GM23338 (cell line): Measurements from ENCODE around the gene SYVN1. TPM values are rescaled to one million over a fixed set of nuclear protein-coding genes. Genes with fewer than 3 reads are reported as not detected.

ENCODE experiments used
- ATAC-seq: fragments of 200-7000 bp; cut with Tn5 transposase; 3 replicates; pipeline ENCODE4 v1.9.1; 2020
- DNase-seq: peaks from one replicate; pipeline ENCODE4 v3.0.0-alpha.2; 2015; ENCODE audit warnings: low spot score
- H2AFZ ChIP-seq: fragments of 200-600 bp; sonication (generic); 2 replicates; pipeline ENCODE4 v1.8.0; 2016; ENCODE audit warnings: antibody characterized with exemption, mild to moderate bottlenecking, moderate library complexity
- H3F3A ChIP-seq: fragments of 200-600 bp; sonication (generic); replicated peaks from 2 replicates; pipeline ENCODE4 v1.8.0; 2017; ENCODE audit warnings: antibody characterized with exemption, mixed run types, low read depth
- H3K27ac ChIP-seq: fragments of 200-600 bp; sonication (generic); 2 replicates; pipeline ENCODE4 v1.6.1; 2016; ENCODE audit warnings: low read depth
- H3K27me3 ChIP-seq: fragments of 200-600 bp; sonication (generic); 2 replicates; pipeline ENCODE4 v1.8.0; 2016; ENCODE audit warnings: mild to moderate bottlenecking, mixed run types, moderate library complexity; ENCODE audit not compliant: insufficient read depth
- H3K36me3 ChIP-seq: fragments of 200-600 bp; sonication (generic); 2 replicates; pipeline ENCODE4 v1.8.0; 2016; ENCODE audit warnings: mild to moderate bottlenecking; ENCODE audit not compliant: insufficient read depth
- H3K4me1 ChIP-seq: fragments of 200-600 bp; sonication (generic); 2 replicates; pipeline ENCODE4 v1.8.0; 2016; ENCODE audit warnings: mild to moderate bottlenecking, moderate library complexity; ENCODE audit not compliant: insufficient read depth
- H3K4me2 ChIP-seq: fragments of 200-600 bp; sonication (generic); 2 replicates; pipeline ENCODE4 v1.7.1; 2017; ENCODE audit warnings: mixed run types
- H3K4me3 ChIP-seq: fragments of 200-600 bp; sonication (generic); 2 replicates; pipeline ENCODE4 v1.6.1; 2016; ENCODE audit warnings: mixed run types
- H3K79me2 ChIP-seq: fragments of 200-600 bp; sonication (generic); replicated peaks from 2 replicates; pipeline ENCODE4 v1.8.0; 2017; ENCODE audit warnings: mild to moderate bottlenecking; ENCODE audit not compliant: insufficient read depth
- H3K9me2 ChIP-seq: fragments of 200-600 bp; sonication (generic); 2 replicates; pipeline ENCODE4 v1.8.0; 2017; ENCODE audit not compliant: insufficient read depth
- H4K20me1 ChIP-seq: fragments of 200-600 bp; sonication (generic); replicated peaks from 2 replicates; pipeline ENCODE4 v1.8.0; 2017; ENCODE audit warnings: mild to moderate bottlenecking; ENCODE audit not compliant: insufficient read depth
- H3K27ac Mint-ChIP-seq: 2 replicates; pipeline ENCODE4 v1.8.0; 2020; ENCODE audit warnings: inconsistent platforms, mild to moderate bottlenecking, moderate library complexity, mixed read lengths
- H3K27me3 Mint-ChIP-seq: 3 replicates; pipeline ENCODE4 v1.8.0; 2022; ENCODE audit warnings: low read depth, mild to moderate bottlenecking, moderate library complexity, mixed read lengths, inconsistent platforms; ENCODE audit not compliant: insufficient read depth, poor library complexity
- H3K36me3 Mint-ChIP-seq: 3 replicates; pipeline ENCODE4 v1.8.0; 2021; ENCODE audit warnings: low read depth, mild to moderate bottlenecking, inconsistent platforms, moderate library complexity, mixed read lengths
- H3K4me1 Mint-ChIP-seq: 3 replicates; pipeline ENCODE4 v1.8.0; 2020; ENCODE audit warnings: mild to moderate bottlenecking, inconsistent platforms, mixed read lengths
- H3K4me3 Mint-ChIP-seq: 3 replicates; pipeline ENCODE4 v1.8.0; 2021; ENCODE audit warnings: moderate library complexity, mild to moderate bottlenecking, inconsistent platforms, mixed read lengths
- H3K9me3 Mint-ChIP-seq: 3 replicates; pipeline ENCODE4 v1.8.0; 2020; ENCODE audit warnings: moderate library complexity, mild to moderate bottlenecking, inconsistent platforms, mixed read lengths
- CREB1 ChIP-seq: fragments of 250-450 bp; sonication (Bioruptor Pico); IDR thresholded peaks from 2 replicates; pipeline ENCODE4 v1.5.0; 2020; ENCODE audit warnings: low read depth, mild to moderate bottlenecking, moderate library complexity
- JUNB ChIP-seq: IDR thresholded peaks from one replicate; pipeline ENCODE4 v1.6.1; 2016; ENCODE audit warnings: antibody characterized with exemption; ENCODE audit not compliant: unreplicated experiment
- POLR2AphosphoS5 ChIP-seq: IDR thresholded peaks from 2 replicates; pipeline ENCODE4 v1.6.1; 2016; ENCODE audit warnings: antibody characterized with exemption, low read depth
- STAT1 ChIP-seq: IDR thresholded peaks from one replicate; pipeline ENCODE4 v1.6.1; 2016; ENCODE audit warnings: antibody characterized with exemption; ENCODE audit not compliant: unreplicated experiment
- ZNF114 ChIP-seq: fragments of 250-450 bp; sonication (Bioruptor Pico); IDR thresholded peaks from 2 replicates; pipeline ENCODE4 v1.5.0; 2020; ENCODE audit warnings: mild to moderate bottlenecking, moderate library complexity
- ZNF331 ChIP-seq: fragments of 250-450 bp; sonication (Bioruptor Pico); IDR thresholded peaks from 2 replicates; pipeline ENCODE4 v1.5.0; 2020; ENCODE audit warnings: low read depth, mild to moderate bottlenecking, moderate library complexity
- ZNF462 ChIP-seq: fragments of 250-450 bp; sonication (Bioruptor Pico); IDR thresholded peaks from 2 replicates; pipeline ENCODE4 v1.5.0; 2020; ENCODE audit warnings: mild to moderate bottlenecking, moderate library complexity
- polyA plus RNA-seq: library from polyadenylated mRNA; unstranded; fragments of >200 nt; fragmentation: Nextera tagmentation; extraction: Ambion mirVana; gene quantifications from 2 replicates; pipeline ENCODE4 v1.2.1, GENCODE V29; 2016
- total RNA-seq: library from RNA; depleted of rRNA; stranded (reverse); fragments of >200 nt; shearing (Covaris generic); gene quantifications from 2 replicates; pipeline ENCODE4 v1.2.3, GENCODE V29; 2014
- TF ChIP-seq, protein P1 (sequence below), 2 experiments: fragments of 200-600 bp in 1 of 2; sonication (generic) in 1 of 2; conservative IDR thresholded peaks; 2 replicates each; pipeline versions ENCODE4 v1.5.1 to v1.6.1; 2016 to 2017; ENCODE audit warnings: antibody characterized with exemption in 2 of 2, low read depth in 2 of 2, mild to moderate bottlenecking in 2 of 2, moderate library complexity in 1 of 2

The SYVN1 gene
- total and polyA plus RNA-seq, 2 experiments from 2014 or later: 13.8 to 28.7 TPM

DNA sequence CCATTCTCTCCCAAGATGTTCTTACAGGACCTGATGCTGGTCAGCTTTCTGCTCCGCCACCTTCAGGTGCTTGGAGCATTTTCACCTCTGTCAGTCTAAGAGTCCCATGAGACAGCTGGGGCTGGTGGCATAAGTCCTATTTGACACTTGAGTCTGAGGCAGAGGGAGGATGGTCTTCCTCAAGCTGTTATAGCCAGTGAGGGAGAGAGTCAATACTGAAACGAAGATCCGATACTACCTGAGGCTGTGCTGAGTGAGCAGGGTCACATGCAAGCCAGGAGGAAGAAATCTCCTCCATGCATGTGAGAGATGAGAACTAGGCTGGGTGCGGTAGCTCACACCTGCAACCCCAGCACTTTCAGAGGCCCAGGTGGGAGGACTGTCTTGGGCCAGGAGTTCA lies 44.7 kb downstream of the SYVN1 start (continued):
- TF ChIP-seq ZNF462 (CRISPR knock-in tag): no peak
- TF ChIP-seq, protein P1, sequence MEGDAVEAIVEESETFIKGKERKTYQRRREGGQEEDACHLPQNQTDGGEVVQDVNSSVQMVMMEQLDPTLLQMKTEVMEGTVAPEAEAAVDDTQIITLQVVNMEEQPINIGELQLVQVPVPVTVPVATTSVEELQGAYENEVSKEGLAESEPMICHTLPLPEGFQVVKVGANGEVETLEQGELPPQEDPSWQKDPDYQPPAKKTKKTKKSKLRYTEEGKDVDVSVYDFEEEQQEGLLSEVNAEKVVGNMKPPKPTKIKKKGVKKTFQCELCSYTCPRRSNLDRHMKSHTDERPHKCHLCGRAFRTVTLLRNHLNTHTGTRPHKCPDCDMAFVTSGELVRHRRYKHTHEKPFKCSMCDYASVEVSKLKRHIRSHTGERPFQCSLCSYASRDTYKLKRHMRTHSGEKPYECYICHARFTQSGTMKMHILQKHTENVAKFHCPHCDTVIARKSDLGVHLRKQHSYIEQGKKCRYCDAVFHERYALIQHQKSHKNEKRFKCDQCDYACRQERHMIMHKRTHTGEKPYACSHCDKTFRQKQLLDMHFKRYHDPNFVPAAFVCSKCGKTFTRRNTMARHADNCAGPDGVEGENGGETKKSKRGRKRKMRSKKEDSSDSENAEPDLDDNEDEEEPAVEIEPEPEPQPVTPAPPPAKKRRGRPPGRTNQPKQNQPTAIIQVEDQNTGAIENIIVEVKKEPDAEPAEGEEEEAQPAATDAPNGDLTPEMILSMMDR (conservative IDR thresholded peaks at IDR 0.05; ENCODE audit: low read depth in 2 of 2): no peak
- TF ChIP-seq ZNF331 (CRISPR knock-in tag): no peak
- no peak for TF ChIP-seq STAT1
- TF ChIP-seq ZNF114 (CRISPR knock-in tag): no peak
- TF ChIP-seq POLR2AphosphoS5: no peak

GRCh38 chr11:65087827-65088226 lies 46.5 kb downstream of the SYVN1 start:
- Mint-ChIP-seq H3K4me1 (peaks cover 10% of the 10 kb centered on the region), H3K27me3 (peaks cover 8% of the 10 kb centered on the region), H3K27ac (no peak overlapping the region), H3K4me3 (no peak overlapping the region), H3K9me3 (no peaks in the 10 kb centered on the region), H3K36me3 (peaks cover 8% of the 10 kb centered on the region)
- DNase-seq: no peak
- peaks cover 3% of the 10 kb centered on the region; the same call in 1 of the 2 replicates for H3K4me1 ChIP-seq
- H3K9me2 ChIP-seq: no peaks in the 10 kb centered on the region
- H3K27me3 ChIP-seq: no peaks in the 10 kb centered on the region
- no peak overlapping the region for H2AFZ ChIP-seq
- no peaks in the 10 kb centered on the region for H3K36me3 ChIP-seq
- peaks cover 16% of the 10 kb centered on the region for H3K79me2 ChIP-seq
- no peak overlapping the region for H3K27ac ChIP-seq
- H3F3A ChIP-seq: 0 out of 2 replicates have a peak, but pooled peaks cover 1% of the 10 kb centered on the region
- peaks cover 6% of the 10 kb centered on the region; the same call in 1 of the 2 replicates for H4K20me1 ChIP-seq
- no peak overlapping the region for H3K4me2 ChIP-seq
- ATAC-seq: no peak
- no peak overlapping the region for H3K4me3 ChIP-seq
- no peak for TF ChIP-seq ZNF114 (CRISPR knock-in tag)
- no peak for TF ChIP-seq CREB1 (CRISPR knock-in tag)
- TF ChIP-seq JUNB: no peak
- no peak for TF ChIP-seq ZNF462 (CRISPR knock-in tag)
